ENCODE data around the gene MCCC1. TPM values are rescaled to one million over a fixed set of nuclear protein-coding genes. Genes with fewer than 3 reads are reported as not detected.
A peak's percentile ranks its signal among the peaks of the same experiment; 100 is the strongest.
"Not testable (repeated sequence)": the region's sequence is repeated elsewhere in the genome, so short reads cannot be mapped to it uniquely, and the experiment has no call there.

The MCCC1 gene
- polyA plus RNA-seq, 10 donors: 10.2 to 19.7 (median 14.6) TPM

GRCh38 chr3:183106635-183107034 is 7.3 kb upstream of the MCCC1 start:
- DNase-seq: no peak

DNA sequence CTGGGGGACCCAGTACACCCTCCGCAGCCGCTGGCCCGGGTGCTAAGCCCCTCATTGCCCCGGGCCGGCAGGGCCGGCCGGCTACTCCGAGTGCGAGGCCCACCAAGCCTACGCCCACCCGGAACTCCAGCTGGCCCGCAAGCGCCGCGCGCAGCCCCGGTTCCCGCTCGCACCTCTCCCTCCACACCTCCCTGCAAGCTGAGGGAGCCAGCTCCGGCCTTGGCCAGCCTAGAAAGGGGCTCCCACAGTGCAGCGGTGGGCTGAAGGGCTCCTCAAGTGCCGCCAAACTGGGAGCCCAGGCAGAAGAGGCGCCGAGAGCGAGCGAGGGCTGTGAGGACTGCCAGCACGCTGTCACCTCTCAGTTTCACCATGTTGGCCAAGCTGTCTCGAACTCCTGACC is 4.7 kb upstream of the MCCC1 start:
- not testable (repeated sequence) for DNase-seq

DNA sequence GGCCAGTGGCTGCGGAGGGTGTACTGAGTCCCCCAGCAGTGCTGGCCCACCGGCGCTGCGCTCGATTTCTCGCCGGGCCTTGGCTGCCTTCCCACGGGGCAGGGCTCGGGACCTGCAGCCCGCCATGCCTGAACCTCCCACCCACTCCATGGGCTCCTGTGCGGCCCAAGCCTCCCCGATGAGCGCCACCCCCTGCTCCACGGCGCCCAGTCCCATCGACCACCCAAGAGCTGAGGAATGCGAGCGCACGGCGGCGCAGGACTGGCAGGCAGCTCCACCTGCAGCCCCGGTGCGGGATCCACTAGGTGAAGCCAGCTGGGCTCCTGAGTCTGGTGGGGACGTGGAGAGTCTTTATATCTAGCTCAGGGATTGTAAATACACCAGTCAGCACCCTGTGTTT is 1.7 kb upstream of the MCCC1 start:
- DNase-seq: not testable (repeated sequence)

DNA sequence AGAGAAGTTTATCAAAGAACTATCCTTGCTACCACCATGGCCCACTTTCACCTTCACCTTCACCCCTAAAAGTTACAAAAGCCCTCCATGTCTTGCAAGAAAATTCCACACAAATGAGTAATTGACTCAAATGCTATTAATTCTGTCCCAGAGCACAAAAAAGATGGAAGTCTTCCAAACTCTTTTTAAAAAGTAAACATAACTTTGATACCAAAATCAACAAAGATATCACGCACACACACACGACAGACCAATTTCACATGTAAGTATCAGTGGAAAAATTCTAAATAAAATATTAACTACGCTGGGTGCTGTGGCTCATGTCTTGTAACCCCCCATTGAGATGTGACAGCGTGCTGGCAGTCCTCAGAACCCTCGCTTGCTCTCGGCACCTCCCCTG is 1.1 kb upstream of the MCCC1 start:
- no peak for DNase-seq

- DNase-seq: no peak
Measured at GRCh38 chr3:183099838-183100204, 525 bp upstream of the MCCC1 start.

DNA sequence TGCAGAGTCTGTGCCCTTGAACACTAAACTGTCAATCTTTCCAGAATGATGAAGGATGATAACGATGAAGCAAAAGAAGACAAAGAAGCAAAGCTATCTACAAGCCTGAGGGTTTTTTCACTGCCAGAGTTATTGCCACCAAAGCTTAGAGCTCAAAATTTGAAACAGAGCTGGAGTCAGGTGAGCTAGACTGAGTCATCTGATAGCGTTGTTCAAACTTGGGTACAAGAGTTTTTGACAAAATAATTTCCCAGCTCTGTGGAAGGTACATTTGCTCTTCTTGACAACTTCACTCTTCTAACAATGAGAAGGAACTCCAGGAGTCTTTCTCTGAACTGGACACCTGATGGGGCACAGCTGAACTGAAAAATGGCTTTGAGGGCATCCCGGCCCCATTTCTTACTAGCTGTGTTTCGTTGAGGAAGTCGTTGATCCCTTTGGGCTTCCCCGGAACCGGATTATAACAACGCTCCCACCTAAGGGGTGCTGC is 715 bp downstream of the MCCC1 start:
- DNase-seq: no peak

GRCh38 chr3:183094711-183095110 is 4.6 kb downstream of the MCCC1 start:
- DNase-seq: no peak

- no peak for DNase-seq
Measured at GRCh38 chr3:183092256-183092655, 7.0 kb downstream of the MCCC1 start.

GRCh38 chr3:183087184-183087583 is 12.1 kb downstream of the MCCC1 start:
- DNase-seq: no peak

GRCh38 chr3:183085634-183086390 is 13.5 kb downstream of the MCCC1 start:
- no peak for DNase-seq

DNA sequence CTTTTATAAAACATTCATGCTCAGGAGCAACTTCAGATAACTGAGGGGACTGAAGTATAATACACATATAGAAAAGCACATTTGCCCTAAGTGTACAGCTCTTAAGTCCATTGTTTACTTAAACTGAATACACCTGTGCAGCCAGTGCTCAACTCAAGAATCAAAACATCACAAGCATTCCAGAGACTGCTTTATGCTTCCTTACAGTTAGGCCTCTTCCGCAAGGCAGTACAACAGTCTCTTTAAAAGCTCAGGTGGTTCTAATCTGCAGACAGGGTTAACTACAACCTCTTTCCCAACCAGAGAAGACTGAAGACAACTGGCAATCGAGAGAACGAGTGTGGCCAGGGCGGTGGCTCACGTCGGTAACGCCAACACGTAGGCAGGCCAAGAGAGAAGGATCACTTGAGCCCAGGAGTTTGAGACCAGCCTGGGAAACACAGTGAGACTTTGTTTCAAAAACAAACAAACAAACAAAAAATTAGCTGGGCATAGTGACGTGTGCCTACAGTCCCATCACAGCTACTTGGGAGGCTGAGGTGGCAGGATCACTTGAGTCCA is 16.9 kb downstream of the MCCC1 start:
- DNase-seq: no peak

- no peak for DNase-seq
Measured at GRCh38 chr3:183081459-183082183, 17.7 kb downstream of the MCCC1 start.

DNA sequence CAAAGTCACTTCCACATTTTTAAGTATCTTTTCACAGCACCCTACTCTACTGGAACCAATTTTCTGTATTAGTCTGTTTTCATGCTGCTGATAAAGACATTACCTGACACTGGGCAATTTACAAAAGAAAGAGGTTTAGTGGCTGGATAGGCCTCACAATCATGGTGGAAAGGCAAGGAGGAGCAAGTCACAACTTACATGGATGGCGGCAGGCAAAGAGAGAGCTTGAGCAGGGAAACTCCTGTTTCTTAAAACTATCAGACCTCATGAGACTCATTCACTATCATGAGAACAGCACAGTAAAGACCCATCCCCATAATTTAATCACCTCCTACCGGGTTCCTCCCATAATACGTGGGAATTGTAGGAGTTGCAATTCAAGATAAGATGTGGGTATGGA is 18.7 kb downstream of the MCCC1 start:
- DNase-seq: no peak

GRCh38 chr3:183074881-183075280 is 24.4 kb downstream of the MCCC1 start:
- no peak for DNase-seq

GRCh38 chr3:183074261-183074660 is 25.0 kb downstream of the MCCC1 start:
- no peak for DNase-seq

- DNase-seq: no peak
Measured at GRCh38 chr3:183073839-183074238, 25.5 kb downstream of the MCCC1 start.

- no peak for DNase-seq
Measured at GRCh38 chr3:183070892-183071291, 28.4 kb downstream of the MCCC1 start.

GRCh38 chr3:183069086-183069485 is 30.2 kb downstream of the MCCC1 start:
- DNase-seq: no peak

DNA sequence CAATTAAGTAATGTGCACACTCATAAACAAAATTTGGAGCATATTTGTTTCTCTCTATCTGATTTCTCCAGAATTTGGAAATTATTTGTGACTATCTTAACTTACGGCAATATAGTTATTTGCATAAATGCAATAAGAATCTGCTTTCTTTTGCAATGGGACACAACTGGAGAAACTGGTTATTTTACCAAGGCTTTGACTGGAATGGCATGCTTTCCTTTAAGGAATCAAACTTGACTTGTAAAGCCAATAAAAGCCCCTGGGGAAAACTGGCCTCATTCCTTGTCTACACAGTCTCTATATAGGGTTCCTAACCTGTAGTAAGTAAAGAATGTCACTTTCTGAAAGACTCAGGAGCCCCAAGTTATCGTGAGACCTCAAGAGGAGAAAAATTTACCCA is 32.4 kb downstream of the MCCC1 start:
- DNase-seq: not testable (repeated sequence)

DNA sequence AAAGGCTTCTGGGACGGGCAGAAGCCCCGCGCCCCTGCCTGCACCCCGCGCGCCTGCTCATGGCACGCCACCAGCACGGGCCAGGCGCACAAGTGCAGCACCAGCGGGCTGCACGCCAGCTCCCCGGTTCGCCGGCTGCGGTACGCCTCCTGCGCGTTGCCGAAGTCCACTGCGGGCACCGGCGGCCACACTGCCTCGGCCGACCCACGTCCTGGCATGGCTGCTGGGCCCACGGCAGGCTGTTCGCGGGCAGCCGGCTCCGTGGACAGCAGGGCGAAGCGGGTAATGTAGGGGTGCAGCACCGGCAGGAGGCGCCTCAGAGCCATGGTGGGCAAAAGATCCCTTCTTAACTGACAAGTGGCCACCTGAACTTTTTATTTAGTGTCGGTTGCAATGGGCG is 34.8 kb downstream of the MCCC1 start:
- DNase-seq: no peak

DNA sequence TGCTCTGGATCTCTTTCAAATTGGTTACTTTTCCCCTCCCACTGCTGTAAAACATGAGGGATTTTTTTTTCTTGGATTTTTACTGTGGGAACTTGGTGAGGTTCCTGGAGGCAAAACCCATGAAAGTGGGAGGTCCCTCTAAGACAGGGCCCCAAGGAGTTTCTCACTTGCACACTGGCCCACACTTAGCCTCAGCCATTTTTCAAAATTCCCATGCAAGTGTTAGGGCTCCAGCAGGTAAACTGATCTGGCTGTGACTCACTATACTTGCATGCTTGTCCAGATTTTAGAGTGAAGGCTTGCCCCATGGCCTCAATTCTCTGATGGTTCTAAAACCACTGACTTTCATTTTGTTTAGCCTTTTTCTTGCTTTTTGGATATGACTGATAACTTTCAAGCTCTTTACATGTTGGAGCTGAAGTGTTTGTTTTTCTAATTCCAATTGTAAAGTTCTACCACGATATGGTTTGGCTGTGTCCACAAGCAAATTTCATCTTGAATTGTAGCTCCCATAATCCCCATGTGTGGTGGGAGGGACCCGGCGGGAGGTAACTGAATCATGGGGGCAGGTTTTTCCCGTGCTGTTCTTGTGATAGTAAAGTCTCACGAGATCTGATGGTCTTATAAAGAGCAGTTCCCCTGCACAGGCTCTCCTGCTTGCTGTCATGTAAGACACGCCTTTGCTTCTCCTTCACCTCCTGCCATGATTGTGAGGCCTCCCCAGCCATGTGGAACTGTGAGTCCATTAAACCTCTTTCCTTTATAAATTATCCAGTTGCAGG is 37.7 kb downstream of the MCCC1 start:
- DNase-seq: peak in 1 of 3 donors; percentile 3

DNA sequence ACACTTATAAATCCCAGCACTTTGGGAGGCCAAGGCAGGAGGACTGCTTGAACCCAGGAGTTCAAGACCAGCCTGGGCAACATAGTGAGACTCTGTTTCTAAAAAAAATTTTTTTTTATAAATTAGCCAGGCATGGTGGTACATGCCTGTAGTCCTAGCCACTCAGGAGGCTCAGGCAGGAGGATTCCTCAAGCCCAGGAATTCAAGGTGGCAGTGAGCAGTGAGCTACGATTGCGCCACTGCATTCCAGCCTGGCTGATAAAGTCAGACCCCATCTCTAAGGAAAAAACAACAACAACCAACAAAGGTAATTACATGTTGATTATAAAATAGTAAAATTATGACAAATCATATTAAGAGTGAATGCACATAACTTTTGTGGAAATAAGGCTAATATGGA is 40.9 kb downstream of the MCCC1 start:
- no peak for DNase-seq

All from muscle of back (tissue), 11 donors.